Occipital lobe (tissue), 3 donors: ENCODE results near the gene KIF2C. TPM values are rescaled to one million over a fixed set of nuclear protein-coding genes. Genes with fewer than 3 reads are reported as not detected.
"Not testable (repeated sequence)": the region's sequence is repeated elsewhere in the genome, so short reads cannot be mapped to it uniquely, and the experiment has no call there.

Source experiments
- DNase-seq: peaks from one replicate; lab custom pipeline; 2025; lab: John Stamatoyannopoulos, UW
- small RNA-seq: library from RNA; depleted of rRNA; stranded (forward); fragments of <200 nt; gene quantifications from one replicate; pipeline ENCODE3, GENCODE V24; 2014
- total RNA-seq: library from RNA; depleted of rRNA; stranded (reverse); fragments of >200 nt; gene quantifications from one replicate; pipeline ENCODE4 v1.2.3, GENCODE V29; 2014

KIF2C gene
- total RNA-seq, 1 donor from 2014 or later, result 2.5 TPM

- no peak for DNase-seq
Measured at GRCh38 chr1:44810101-44810761, 70.6 kb downstream of the KIF2C start.

- DNase-seq, result not testable (repeated sequence)
Measured at GRCh38 chr1:44810762-44811105, 71.1 kb downstream of the KIF2C start.

GRCh38 chr1:44811234-44811633 is 71.6 kb downstream of the KIF2C start:
- no peak for DNase-seq

- DNase-seq, result no peak
Measured at GRCh38 chr1:44812822-44813543, 73.3 kb downstream of the KIF2C start.

- not testable (repeated sequence) for DNase-seq
Measured at GRCh38 chr1:44815926-44816325, 76.3 kb downstream of the KIF2C start.

GRCh38 chr1:44817307-44817706 is 77.7 kb downstream of the KIF2C start:
- no peak for DNase-seq

Small RNA genes lying within 50 kb of the gene (small RNA-seq; reads per million reads assigned to genes)
- gene RNU5D-1 (10.5 reads per million, percentile 92 among the genes with 10 or more reads in this experiment), gene RNU5F-1 (2.8 reads per million, percentile 86 among the genes with 10 or more reads in this experiment), gene SNORD38A (68.1 reads per million, percentile 96 among the genes with 10 or more reads in this experiment), gene SNORD38B (not detected), gene SNORD46 (2,042 reads per million, percentile 99 among the genes with 10 or more reads in this experiment), gene SNORD55 (not detected)

Other genes starting within 250 kb of the KIF2C start
- 3.7 TPM for gene TMEM53, start 65.4 kb upstream of the KIF2C start, total RNA-seq
- gene ARMH1, start 65.1 kb upstream of the KIF2C start, total RNA-seq, result 2.8 TPM
- not detected for gene RNU5D-1, start 8.7 kb upstream of the KIF2C start, total RNA-seq
- 1,634 TPM for gene RPS8, start 35.7 kb downstream of the KIF2C start, total RNA-seq
- gene BEST4, start 48.3 kb downstream of the KIF2C start, total RNA-seq, result 0.16 TPM
- gene PLK3, start 60.5 kb downstream of the KIF2C start, total RNA-seq, result 10.0 TPM
- not detected for gene DYNLT4, start 67.5 kb downstream of the KIF2C start, total RNA-seq
- gene BTBD19, start 68.7 kb downstream of the KIF2C start, total RNA-seq, result 0.47 TPM
- gene PTCH2, start 103.4 kb downstream of the KIF2C start, total RNA-seq, result 1.4 TPM
- gene EIF2B3, start 246.8 kb downstream of the KIF2C start, total RNA-seq, result 33.1 TPM